Activated CD8-positive, alpha-beta memory T cell treated with anti-CD3 and anti-CD28 coated beads, Interleukin-2, amount 10 ng/mL, durations not matched to agents 7 days and 5 days (primary cell): ENCODE results near the gene SGCD. TPM values are rescaled to one million over a fixed set of nuclear protein-coding genes. Genes with fewer than 3 reads are reported as not detected.

ENCODE experiments used
- ATAC-seq: fragments of 150-1000 bp; cut with Tn5 transposase; one replicate; pipeline ENCODE4 v1.10.0; 2021; ENCODE audit warnings: moderate library complexity
- CTCF ChIA-PET: fragments of 350-600 bp; sonication (Branson Sonifier 250); formaldehyde crosslinking; loops from one replicate; lab custom pipeline; 2021; ENCODE audit warnings: antibody characterized with exemption; lab: Charles Lee
- DNase-seq: peaks from one replicate; pipeline ENCODE4 v3.0.0-alpha.2; 2020
- H3K27ac Mint-ChIP-seq: one replicate; pipeline ENCODE4 v1.8.0; 2021; ENCODE audit warnings: mild to moderate bottlenecking, mixed read lengths
- H3K27me3 Mint-ChIP-seq: one replicate; pipeline ENCODE4 v1.8.0; 2021; ENCODE audit warnings: mixed read lengths
- H3K36me3 Mint-ChIP-seq: one replicate; pipeline ENCODE4 v1.8.0; 2021; ENCODE audit warnings: mild to moderate bottlenecking, mixed read lengths
- H3K4me1 Mint-ChIP-seq: one replicate; pipeline ENCODE4 v1.8.0; 2021; ENCODE audit warnings: mixed read lengths
- H3K4me3 Mint-ChIP-seq: one replicate; pipeline ENCODE4 v1.8.0; 2021; ENCODE audit warnings: mild to moderate bottlenecking, moderate library complexity, mixed read lengths
- H3K9me3 Mint-ChIP-seq: one replicate; pipeline ENCODE4 v1.8.0; 2022; ENCODE audit warnings: low read depth, mixed read lengths
- total RNA-seq, 2 experiments: library from RNA; stranded (reverse); gene quantifications; one replicate each; pipeline ENCODE4 v1.2.3, GENCODE V29; 2021

Gene SGCD
- total RNA-seq, 2 experiments from 2014 or later, result not detected

DNA sequence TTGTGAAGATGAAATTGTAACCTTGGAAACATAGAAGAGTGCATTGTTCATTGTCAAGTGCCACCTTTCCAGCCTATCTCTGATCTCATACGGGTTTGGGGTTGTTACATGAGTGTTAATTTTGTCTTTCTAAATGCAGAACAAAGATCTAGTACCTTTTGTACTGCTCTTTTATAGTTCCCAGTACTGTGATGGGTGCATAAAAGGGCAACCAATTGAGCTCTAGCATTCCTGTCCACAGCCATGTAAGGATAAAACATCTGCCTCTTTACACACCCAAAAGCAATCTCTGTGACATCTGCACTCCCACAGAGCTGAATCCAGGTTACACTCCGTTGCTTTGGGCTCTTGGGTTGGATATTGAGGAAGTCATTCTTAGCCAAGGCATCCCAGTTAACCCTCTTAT is 255.2 kb downstream of the SGCD start:
- Mint-ChIP-seq H3K4me1 (no peaks in the 10 kb centered on the region), H3K4me3 (no peak overlapping the region), H3K36me3 (no peaks in the 10 kb centered on the region), H3K27ac (no peak overlapping the region), H3K27me3 (peaks cover 10% of the 10 kb centered on the region), H3K9me3 (no peaks in the 10 kb centered on the region)
- ATAC-seq (no peak), DNase-seq (no peak)
- CTCF ChIA-PET, result no interaction called here

DNA sequence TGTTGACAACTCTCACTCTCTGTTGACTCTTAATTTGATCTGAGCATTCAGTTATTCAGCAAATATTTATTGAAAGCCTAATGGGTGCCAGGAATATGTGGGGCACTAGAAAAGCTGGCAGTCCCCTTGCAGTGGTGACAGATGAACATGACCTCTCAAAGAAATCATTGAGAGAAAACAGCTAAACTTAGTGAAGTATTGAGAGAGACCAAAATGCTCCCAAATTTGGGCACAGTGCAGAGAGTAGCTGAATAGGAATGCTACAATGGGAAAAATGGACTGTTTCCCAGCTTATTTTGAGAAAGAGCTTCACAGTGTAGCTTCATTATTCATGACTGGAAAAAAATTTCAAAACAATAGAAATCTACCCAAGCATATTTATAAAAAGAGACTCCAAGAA is 257.9 kb downstream of the SGCD start:
- H3K9me3 Mint-ChIP-seq, result no peaks in the 10 kb centered on the region
- H3K27ac Mint-ChIP-seq, result no peak overlapping the region
- ATAC-seq (no peak), DNase-seq (no peak)
- CTCF ChIA-PET, result no interaction called here
- peaks cover 23% of the 10 kb centered on the region for H3K27me3 Mint-ChIP-seq
- H3K4me1 Mint-ChIP-seq, result no peaks in the 10 kb centered on the region
- H3K4me3 Mint-ChIP-seq, result no peak overlapping the region
- no peaks in the 10 kb centered on the region for H3K36me3 Mint-ChIP-seq

- Mint-ChIP-seq H3K9me3 (no peaks in the 10 kb centered on the region), H3K36me3 (no peaks in the 10 kb centered on the region), H3K27ac (no peak overlapping the region), H3K27me3 (peaks cover 23% of the 10 kb centered on the region), H3K4me1 (no peaks in the 10 kb centered on the region), H3K4me3 (no peak overlapping the region)
- no peak for DNase-seq
- CTCF ChIA-PET, result no interaction called here
- no peak for ATAC-seq
Observed at GRCh38 chr5:156585999-156586398, 259.0 kb downstream of the SGCD start.

DNA sequence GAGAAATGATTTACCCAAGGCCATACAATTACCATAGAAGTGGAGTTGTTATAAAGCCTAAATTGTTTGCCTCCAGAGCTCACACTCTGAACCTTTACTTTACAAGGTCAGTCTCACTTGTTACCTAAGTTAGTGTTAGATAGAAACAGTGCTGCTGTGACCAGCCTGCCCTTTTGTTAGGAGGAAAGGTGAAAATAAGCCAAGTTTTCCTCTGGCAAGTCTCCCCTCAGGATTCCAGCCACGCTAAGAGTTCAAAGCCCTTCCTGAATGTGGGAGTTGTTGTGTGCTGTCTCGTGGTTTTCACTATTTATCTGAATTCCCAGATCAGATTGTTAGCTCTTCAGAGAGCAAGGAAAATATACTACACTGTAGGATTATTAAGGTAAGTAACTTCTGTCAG is 260.0 kb downstream of the SGCD start:
- H3K36me3 Mint-ChIP-seq, result no peaks in the 10 kb centered on the region
- CTCF ChIA-PET, result no interaction called here
- DNase-seq (no peak), ATAC-seq (no peak)
- H3K9me3 Mint-ChIP-seq, result no peaks in the 10 kb centered on the region
- H3K4me1 Mint-ChIP-seq, result no peaks in the 10 kb centered on the region
- no peak overlapping the region for H3K27ac Mint-ChIP-seq
- no peak overlapping the region for H3K4me3 Mint-ChIP-seq
- H3K27me3 Mint-ChIP-seq, result peaks cover 23% of the 10 kb centered on the region

DNA sequence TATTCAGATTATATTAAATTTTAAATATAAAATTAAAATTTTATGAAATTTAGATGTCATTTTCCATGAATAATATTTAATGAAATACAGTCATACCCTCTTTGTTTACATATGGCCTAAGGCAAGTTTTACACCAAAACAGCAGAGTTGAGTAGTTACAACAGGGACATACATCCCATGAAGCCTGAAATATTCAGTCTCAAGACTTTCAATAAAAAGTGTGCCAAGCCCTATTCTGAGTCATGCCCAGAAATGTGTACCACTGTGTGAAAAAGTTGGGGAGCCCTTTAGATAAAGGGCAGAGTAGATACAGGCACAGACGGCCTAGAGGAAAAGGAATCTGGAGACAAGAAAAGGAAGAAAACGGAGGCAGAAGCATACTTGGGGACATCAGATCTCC is 261.3 kb downstream of the SGCD start:
- H3K36me3 Mint-ChIP-seq, result no peaks in the 10 kb centered on the region
- H3K4me1 Mint-ChIP-seq, result no peaks in the 10 kb centered on the region
- CTCF ChIA-PET, result no interaction called here
- no peak overlapping the region for H3K4me3 Mint-ChIP-seq
- ATAC-seq (no peak), DNase-seq (no peak)
- peaks cover 23% of the 10 kb centered on the region for H3K27me3 Mint-ChIP-seq
- no peak overlapping the region for H3K27ac Mint-ChIP-seq
- H3K9me3 Mint-ChIP-seq, result no peaks in the 10 kb centered on the region

DNA sequence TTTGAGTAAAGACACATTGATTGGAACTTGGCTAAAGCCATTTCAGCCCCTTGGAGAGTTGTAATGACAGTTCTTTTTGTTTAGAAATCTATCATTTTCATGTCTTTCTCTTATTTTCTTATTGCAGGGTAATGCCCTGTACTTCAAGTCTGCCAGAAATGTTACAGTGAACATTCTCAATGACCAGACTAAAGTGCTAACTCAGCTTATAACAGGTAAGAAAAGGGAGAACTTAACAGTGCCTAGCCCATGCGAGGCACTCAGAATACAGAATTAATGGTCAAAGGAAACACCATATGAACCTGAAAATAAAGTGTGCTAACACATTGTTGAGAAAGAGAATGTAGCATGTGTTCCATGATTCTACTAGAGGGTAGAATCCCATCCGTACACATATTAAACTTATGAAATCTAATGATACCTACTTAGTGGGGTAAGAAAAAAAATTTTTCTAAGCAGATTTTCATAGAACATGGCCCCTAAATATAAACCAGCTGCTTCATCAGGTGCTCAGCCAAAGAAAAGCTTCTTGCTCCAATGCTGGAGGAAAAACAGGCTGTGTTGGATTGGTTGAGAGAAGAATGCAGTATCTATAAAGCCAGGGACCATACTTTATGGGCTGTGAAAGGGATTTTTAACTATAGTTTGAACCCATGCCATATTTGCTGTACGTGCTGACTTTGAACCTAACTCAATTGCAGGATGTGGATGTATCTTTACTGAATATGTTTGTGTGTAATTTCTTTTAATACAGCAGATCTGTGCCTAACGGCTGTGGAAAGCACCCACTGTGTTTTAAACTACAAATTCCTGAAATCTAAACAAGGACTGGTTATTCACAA is 262.4 kb downstream of the SGCD start:
- Mint-ChIP-seq H3K9me3 (no peaks in the 10 kb centered on the region), H3K4me1 (no peaks in the 10 kb centered on the region), H3K36me3 (no peaks in the 10 kb centered on the region), H3K27ac (no peak overlapping the region), H3K4me3 (no peak overlapping the region), H3K27me3 (peaks cover 23% of the 10 kb centered on the region)
- CTCF ChIA-PET, result no interaction called here
- no peak for ATAC-seq
- DNase-seq, result no peak

DNA sequence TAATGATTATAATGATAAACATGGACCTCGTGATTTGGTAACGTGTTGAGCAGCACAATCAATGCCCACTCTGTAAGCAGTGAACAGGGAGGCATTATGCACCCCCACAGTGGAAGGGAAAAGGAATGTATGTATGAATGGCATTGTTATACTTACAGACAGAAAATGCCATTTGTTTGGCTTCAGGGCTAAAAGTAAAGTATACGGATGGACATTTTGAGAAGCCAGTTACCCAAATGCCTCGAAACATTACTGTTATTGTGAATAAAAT is 262.9 kb downstream of the SGCD start:
- DNase-seq (no peak), ATAC-seq (no peak)
- CTCF ChIA-PET, result no interaction called here
- Mint-ChIP-seq H3K27ac (no peak overlapping the region), H3K4me3 (no peak overlapping the region), H3K4me1 (no peaks in the 10 kb centered on the region), H3K27me3 (peaks cover 25% of the 10 kb centered on the region), H3K36me3 (no peaks in the 10 kb centered on the region), H3K9me3 (no peaks in the 10 kb centered on the region)

GRCh38 chr5:156590978-156591377 is 264.0 kb downstream of the SGCD start:
- Mint-ChIP-seq H3K36me3 (no peaks in the 10 kb centered on the region), H3K4me3 (no peak overlapping the region), H3K4me1 (no peaks in the 10 kb centered on the region), H3K9me3 (no peaks in the 10 kb centered on the region), H3K27me3 (peaks cover 24% of the 10 kb centered on the region), H3K27ac (no peak overlapping the region)
- no peak for ATAC-seq
- no peak for DNase-seq
- CTCF ChIA-PET, result no interaction called here

GRCh38 chr5:156591631-156592030 is 264.7 kb downstream of the SGCD start:
- Mint-ChIP-seq H3K27me3 (peaks cover 19% of the 10 kb centered on the region), H3K4me1 (no peaks in the 10 kb centered on the region), H3K27ac (no peak overlapping the region), H3K9me3 (no peaks in the 10 kb centered on the region), H3K4me3 (no peak overlapping the region), H3K36me3 (no peaks in the 10 kb centered on the region)
- CTCF ChIA-PET, result no interaction called here
- ATAC-seq (no peak), DNase-seq (no peak)

DNA sequence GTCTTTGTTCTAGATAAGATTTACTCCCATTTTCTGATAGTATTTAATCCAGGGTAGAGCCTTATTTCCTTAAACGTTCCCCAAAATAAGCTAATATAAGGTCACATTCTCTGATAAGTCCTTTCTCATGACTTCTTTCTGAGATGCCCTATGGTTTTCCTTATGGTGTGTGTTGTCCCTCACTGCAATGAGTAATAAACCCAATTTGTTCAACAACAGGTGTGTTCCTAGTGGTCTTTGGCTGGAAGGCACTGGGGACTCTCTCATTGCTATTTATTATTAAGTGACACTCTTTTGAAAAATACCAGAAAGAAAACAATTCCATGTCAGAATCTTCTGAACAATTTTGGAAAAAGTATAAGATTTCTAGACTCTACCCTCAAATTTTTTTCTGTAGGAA is 266.6 kb downstream of the SGCD start:
- no peak for DNase-seq
- H3K36me3 Mint-ChIP-seq, result no peaks in the 10 kb centered on the region
- H3K27ac Mint-ChIP-seq, result no peak overlapping the region
- H3K4me3 Mint-ChIP-seq, result no peak overlapping the region
- CTCF ChIA-PET, result no interaction called here
- no peaks in the 10 kb centered on the region for H3K4me1 Mint-ChIP-seq
- H3K9me3 Mint-ChIP-seq, result no peaks in the 10 kb centered on the region
- no peak for ATAC-seq
- H3K27me3 Mint-ChIP-seq, result peaks cover 10% of the 10 kb centered on the region

- no peak overlapping the region for H3K27ac Mint-ChIP-seq
- no peaks in the 10 kb centered on the region for H3K9me3 Mint-ChIP-seq
- DNase-seq, result no peak
- peaks cover 4% of the 10 kb centered on the region for H3K27me3 Mint-ChIP-seq
- no peak overlapping the region for H3K4me3 Mint-ChIP-seq
- H3K36me3 Mint-ChIP-seq, result no peaks in the 10 kb centered on the region
- ATAC-seq, result no peak
- CTCF ChIA-PET, result no interaction called here
- H3K4me1 Mint-ChIP-seq, result no peaks in the 10 kb centered on the region
Observed at GRCh38 chr5:156594406-156594805, 267.4 kb downstream of the SGCD start.

- ATAC-seq, result no peak
Observed at GRCh38 chr5:156595132-156595787, 268.3 kb downstream of the SGCD start.

DNA sequence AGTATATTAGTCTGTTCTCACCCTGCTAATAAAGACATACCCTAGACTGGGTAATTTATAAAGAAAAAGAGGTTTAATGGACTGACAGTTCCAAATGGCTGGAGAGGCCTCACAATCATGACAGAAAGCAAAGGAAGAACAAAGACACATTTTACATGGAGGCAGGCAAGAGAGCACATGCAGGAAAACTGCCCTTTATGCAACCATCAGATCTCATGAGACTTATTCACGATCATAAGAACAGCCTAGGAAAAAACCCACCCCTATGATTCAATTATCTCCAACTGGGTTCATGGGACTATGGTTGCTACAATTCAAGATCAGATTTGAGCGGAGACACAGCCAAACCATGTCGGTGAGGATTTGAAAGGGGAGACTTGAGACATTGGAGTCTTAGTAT is 270.3 kb downstream of the SGCD start:
- no peaks in the 10 kb centered on the region for H3K9me3 Mint-ChIP-seq
- H3K27ac Mint-ChIP-seq, result no peak overlapping the region
- H3K4me1 Mint-ChIP-seq, result no peaks in the 10 kb centered on the region
- H3K27me3 Mint-ChIP-seq, result peaks cover 4% of the 10 kb centered on the region
- no peaks in the 10 kb centered on the region for H3K36me3 Mint-ChIP-seq
- no peak overlapping the region for H3K4me3 Mint-ChIP-seq
- ATAC-seq (no peak), DNase-seq (no peak)
- CTCF ChIA-PET, result no interaction called here

More at GRCh38 chr5:156595132-156595787, 268.3 kb downstream of the SGCD start:
- no peak overlapping the region for H3K4me3 Mint-ChIP-seq
- no peak overlapping the region for H3K27ac Mint-ChIP-seq
- H3K27me3 Mint-ChIP-seq, result peaks cover 4% of the 10 kb centered on the region
- H3K9me3 Mint-ChIP-seq, result no peaks in the 10 kb centered on the region
- CTCF ChIA-PET, result no interaction called here
- no peak for DNase-seq
- H3K4me1 Mint-ChIP-seq, result no peaks in the 10 kb centered on the region
- H3K36me3 Mint-ChIP-seq, result no peaks in the 10 kb centered on the region

DNA sequence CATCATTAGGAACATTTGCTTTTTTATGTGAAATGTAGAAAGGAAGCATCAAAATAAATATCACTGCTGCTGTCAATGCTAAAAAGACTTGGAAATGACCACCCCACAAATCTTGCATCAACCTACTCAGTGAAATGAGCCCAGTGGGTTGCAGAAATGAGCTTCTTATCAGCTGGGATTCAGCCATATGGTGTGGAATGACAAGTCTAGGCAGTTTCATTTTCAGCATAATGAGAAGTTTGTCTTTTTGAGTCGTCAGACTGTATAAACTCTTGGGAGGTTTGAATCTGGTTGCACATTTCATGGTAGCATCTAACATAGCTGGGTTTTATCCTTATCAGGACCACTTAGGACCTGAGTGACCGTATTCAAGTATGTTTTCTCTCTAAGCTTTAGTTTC is 272.0 kb downstream of the SGCD start:
- H3K27ac Mint-ChIP-seq, result no peak overlapping the region
- H3K4me3 Mint-ChIP-seq, result no peak overlapping the region
- CTCF ChIA-PET, result no interaction called here
- no peak for ATAC-seq
- H3K4me1 Mint-ChIP-seq, result no peaks in the 10 kb centered on the region
- H3K27me3 Mint-ChIP-seq, result peaks cover 4% of the 10 kb centered on the region
- DNase-seq, result no peak
- no peaks in the 10 kb centered on the region for H3K9me3 Mint-ChIP-seq
- no peaks in the 10 kb centered on the region for H3K36me3 Mint-ChIP-seq
